Colonic mucosa (tissue), 4 donors: Measurements from ENCODE around the gene NPLOC4. TPM values are rescaled to one million over a fixed set of nuclear protein-coding genes. Genes with fewer than 3 reads are reported as not detected.

ENCODE experiments used
- DNase-seq: peaks from one replicate; pipeline ENCODE4 v3.0.0-alpha.2; 2020
- H3K27ac ChIP-seq: fragments of 200-600 bp; one replicate; pipeline ENCODE4 v1.8.0; 2021
- H3K27me3 ChIP-seq: fragments of 200-600 bp; one replicate; pipeline ENCODE4 v1.8.0; 2021
- H3K36me3 ChIP-seq: fragments of 200-600 bp; one replicate; pipeline ENCODE4 v1.8.0; 2021
- H3K4me1 ChIP-seq: fragments of 200-600 bp; one replicate; pipeline ENCODE4 v1.8.0; 2021; ENCODE audit warnings: mild to moderate bottlenecking
- H3K4me3 ChIP-seq: fragments of 200-600 bp; one replicate; pipeline ENCODE4 v1.8.0; 2021
- H3K9ac ChIP-seq, 2 donors: one replicate each; pipeline ENCODE4 v1.7.0; 2013; ENCODE audit warnings: control low read depth in 2 of 2, low read depth in 2 of 2, low read length in 2 of 2
- H3K9me3 ChIP-seq: fragments of 200-600 bp; one replicate; pipeline ENCODE4 v1.8.0; 2021
- intact Hi-C: fragments of 100-400 bp; cut with DNase I; formaldehyde crosslinking; loops from one replicate; pipeline ENCODE4 v1.14.1; 2022
- total RNA-seq, 2 donors: library from RNA; stranded (reverse); fragmentation: NEBNext Ultra II Directional in 1 of 2; extraction: Animal tissue kit (Norgen Biotek cat#: 25700) in 1 of 2; gene quantifications; one replicate each; pipeline ENCODE4 v1.2.1, GENCODE V29; 2021
- TF ChIP-seq, protein P1 (sequence below): fragments of 200-600 bp; IDR thresholded peaks from one replicate; pipeline ENCODE4 v1.8.0; 2022; ENCODE audit warnings: antibody characterized with exemption, mild to moderate bottlenecking
- donor health status: healthy.
- donor health status: DM: no; HTN: no; CAD: no.
- donor health status: DM: no; HTN: no; CAD: no.

Gene NPLOC4
- total RNA-seq, 2 donors from 2014 or later: 69.8 to 74.1 TPM

DNA sequence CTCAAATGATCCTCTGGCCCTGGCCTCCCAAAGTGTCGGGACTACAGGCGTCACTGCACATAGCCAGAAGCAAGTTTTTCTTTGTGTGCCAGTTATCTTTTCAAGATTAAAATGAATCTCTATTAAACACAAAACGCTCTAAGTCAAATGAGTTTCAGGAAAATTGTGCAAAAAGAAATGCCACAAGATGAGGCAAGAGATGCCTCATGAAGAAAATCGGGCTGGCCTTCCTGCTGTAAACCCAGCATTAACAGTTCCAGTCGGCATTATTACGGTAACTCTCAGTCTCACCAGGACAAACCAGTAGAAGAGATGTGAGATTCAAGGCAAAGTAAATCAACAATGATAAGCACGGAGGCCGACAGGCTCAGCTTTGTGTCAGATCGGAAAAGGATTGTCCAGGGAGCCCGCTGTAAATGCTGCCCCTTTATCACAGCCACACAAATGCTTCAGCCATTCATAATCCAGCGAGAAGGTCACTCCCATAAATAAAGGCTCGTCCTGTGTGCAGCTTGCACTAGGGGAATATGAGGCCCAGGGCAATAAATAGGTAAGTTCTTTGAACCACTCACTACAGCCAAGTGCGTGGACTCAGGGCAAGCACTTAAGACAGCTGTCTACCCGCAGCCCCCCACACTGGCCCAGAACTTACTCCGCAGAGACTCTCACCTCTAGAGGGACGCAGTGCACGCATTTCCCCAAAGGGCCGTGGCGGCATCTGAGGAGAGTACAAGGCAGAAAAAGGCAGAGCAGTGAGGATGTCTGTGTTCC, 27.2 kb downstream of the NPLOC4 start:
- intact Hi-C loops: no loop called here
- TF ChIP-seq, protein P1, sequence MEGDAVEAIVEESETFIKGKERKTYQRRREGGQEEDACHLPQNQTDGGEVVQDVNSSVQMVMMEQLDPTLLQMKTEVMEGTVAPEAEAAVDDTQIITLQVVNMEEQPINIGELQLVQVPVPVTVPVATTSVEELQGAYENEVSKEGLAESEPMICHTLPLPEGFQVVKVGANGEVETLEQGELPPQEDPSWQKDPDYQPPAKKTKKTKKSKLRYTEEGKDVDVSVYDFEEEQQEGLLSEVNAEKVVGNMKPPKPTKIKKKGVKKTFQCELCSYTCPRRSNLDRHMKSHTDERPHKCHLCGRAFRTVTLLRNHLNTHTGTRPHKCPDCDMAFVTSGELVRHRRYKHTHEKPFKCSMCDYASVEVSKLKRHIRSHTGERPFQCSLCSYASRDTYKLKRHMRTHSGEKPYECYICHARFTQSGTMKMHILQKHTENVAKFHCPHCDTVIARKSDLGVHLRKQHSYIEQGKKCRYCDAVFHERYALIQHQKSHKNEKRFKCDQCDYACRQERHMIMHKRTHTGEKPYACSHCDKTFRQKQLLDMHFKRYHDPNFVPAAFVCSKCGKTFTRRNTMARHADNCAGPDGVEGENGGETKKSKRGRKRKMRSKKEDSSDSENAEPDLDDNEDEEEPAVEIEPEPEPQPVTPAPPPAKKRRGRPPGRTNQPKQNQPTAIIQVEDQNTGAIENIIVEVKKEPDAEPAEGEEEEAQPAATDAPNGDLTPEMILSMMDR: no peak
- peaks cover 27% of the 10 kb centered on the region for H3K36me3 ChIP-seq
- H3K4me1 ChIP-seq: no peaks in the 10 kb centered on the region
- no peak overlapping the region for H3K27ac ChIP-seq
- no peak for DNase-seq
- H3K27me3 ChIP-seq: no peaks in the 10 kb centered on the region
- no peak overlapping the region for H3K9ac ChIP-seq
- H3K9me3 ChIP-seq: no peaks in the 10 kb centered on the region
- no peak overlapping the region for H3K4me3 ChIP-seq

DNA sequence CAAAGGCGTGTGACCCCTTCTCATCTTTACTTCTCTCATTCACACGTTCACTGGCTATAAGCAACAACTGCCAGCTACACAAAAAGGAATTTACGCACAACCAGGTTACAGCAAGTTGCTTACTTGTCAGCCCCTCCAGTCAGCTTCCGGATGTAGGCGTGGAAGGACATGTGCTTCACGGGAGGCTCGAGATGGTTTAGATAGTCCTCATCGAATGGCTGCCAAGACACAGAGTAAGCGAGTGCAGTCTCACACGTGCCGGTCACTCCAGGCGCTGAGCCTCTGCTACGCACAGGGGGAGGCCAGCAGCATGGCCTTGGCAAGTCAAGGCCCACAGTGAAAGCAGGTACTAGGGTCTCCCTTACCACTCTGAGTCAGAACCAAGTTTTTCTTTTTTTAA, 28.3 kb downstream of the NPLOC4 start:
- H3K27me3 ChIP-seq: no peaks in the 10 kb centered on the region
- H3K4me3 ChIP-seq: no peak overlapping the region
- H3K9ac ChIP-seq: no peak overlapping the region
- DNase-seq: no peak
- intact Hi-C loops: no loop called here
- TF ChIP-seq, protein P1: no peak
- H3K4me1 ChIP-seq: no peaks in the 10 kb centered on the region
- H3K27ac ChIP-seq: no peak overlapping the region
- peaks cover 32% of the 10 kb centered on the region for H3K36me3 ChIP-seq
- H3K9me3 ChIP-seq: no peaks in the 10 kb centered on the region

DNA sequence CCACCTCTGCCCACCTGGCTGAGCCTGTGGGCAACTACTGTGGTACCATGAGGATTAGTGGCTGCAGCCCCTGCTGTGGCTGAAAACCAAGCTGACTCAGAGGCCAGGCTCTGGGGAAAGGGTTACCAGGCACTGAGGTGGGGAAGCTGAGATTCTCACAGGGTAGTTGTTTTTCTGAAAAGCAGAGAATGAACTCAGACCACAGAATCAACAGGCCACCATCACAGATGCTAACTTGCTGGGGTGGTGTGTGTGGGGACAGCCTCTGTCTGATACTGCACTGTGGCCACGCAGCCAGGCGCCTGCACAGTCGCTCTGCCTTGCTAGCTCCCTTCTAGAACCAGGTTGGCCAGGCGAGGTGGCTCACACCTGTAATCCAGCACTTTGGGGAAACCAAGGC, 28.8 kb downstream of the NPLOC4 start:
- Histone ChIP-seq H3K9ac (no peak overlapping the region), H3K36me3 (peaks cover 37% of the 10 kb centered on the region), H3K27ac (no peak overlapping the region), H3K4me3 (no peak overlapping the region), H3K9me3 (no peaks in the 10 kb centered on the region), H3K4me1 (no peaks in the 10 kb centered on the region), H3K27me3 (no peaks in the 10 kb centered on the region)
- no peak for DNase-seq
- intact Hi-C loops: no loop called here
- TF ChIP-seq, protein P1: no peak

DNA sequence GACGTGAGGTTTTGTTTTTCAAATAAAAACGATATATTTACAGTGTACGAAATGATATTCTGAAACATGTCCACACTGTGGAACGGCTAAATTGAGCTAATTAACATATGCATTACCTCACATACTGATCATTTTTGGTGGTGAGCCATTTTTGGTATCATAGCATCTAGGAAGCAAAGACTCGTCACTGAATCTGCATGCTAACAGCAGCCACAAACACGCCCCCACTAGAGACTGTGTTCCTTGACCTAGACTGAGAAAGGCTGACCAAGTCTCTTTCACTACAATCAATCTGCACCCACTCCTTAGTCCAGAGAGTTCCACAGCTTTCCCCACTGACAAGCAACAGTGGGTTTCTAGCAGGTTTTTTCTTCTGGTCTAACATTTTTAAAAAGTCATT, 29.5 kb downstream of the NPLOC4 start:
- DNase-seq: no peak
- Histone ChIP-seq H3K9ac (no peak overlapping the region), H3K4me1 (no peaks in the 10 kb centered on the region), H3K36me3 (peaks cover 38% of the 10 kb centered on the region), H3K27ac (no peak overlapping the region), H3K27me3 (no peaks in the 10 kb centered on the region), H3K4me3 (no peak overlapping the region), H3K9me3 (no peaks in the 10 kb centered on the region)
- TF ChIP-seq, protein P1: no peak
- intact Hi-C loops: no loop called here

DNA sequence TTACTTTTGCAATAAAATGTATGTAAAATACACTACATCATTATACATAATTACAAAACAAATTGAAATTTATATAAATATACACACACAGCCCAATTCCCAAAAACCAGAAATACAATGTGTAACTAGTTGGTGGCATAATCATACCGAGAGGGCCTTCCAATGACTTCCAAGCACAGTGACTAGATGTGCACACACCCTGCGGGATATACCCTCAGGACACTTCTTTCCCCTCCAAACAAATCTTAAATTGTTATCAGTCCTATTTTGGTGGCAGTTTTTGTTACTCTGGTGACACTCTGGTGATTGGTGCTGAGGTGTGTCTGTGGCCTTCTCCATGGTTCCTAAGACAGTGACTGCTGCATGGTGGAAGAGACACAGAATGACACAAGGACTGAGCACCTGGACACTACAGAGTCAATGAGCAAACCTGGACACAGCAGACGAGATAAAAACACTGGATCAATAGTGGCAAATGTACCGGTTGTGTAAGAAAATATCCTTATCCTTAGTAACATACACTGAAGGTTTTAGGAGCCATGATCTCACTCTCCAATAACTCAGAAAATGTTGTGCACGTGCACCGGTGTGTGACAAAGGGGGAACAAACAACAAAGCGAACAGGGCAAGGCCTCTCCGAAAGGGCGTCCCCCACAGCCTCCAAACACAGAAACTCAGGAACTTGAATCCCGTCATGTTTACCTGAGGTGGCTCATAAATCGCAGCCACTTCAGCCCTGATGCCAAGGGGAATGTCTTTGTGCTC, 32.9 kb downstream of the NPLOC4 start:
- no peak overlapping the region for H3K27ac ChIP-seq
- H3K36me3 ChIP-seq: peaks cover 28% of the 10 kb centered on the region
- TF ChIP-seq, protein P1: no peak
- H3K4me3 ChIP-seq: no peak overlapping the region
- H3K4me1 ChIP-seq: no peaks in the 10 kb centered on the region
- no peaks in the 10 kb centered on the region for H3K9me3 ChIP-seq
- intact Hi-C loops: loop anchor here (5.0 kb wide), 1 partner anchor 352 kb away; no protein-coding TSS in a partner anchor
- no peak for DNase-seq
- H3K27me3 ChIP-seq: no peaks in the 10 kb centered on the region
- H3K9ac ChIP-seq: no peak overlapping the region
